HUES6 (cell line): ENCODE results near the gene FMNL2.

Experiments used
- H3K27ac ChIP-seq: 2 replicates; pipeline ENCODE4 v1.7.0; 2013; ENCODE audit warnings: low read depth, mild to moderate bottlenecking, low read length, inconsistent platforms
- H3K27me3 ChIP-seq: 2 replicates; pipeline ENCODE4 v1.6.1; 2013; ENCODE audit warnings: low read length; ENCODE audit not compliant: control insufficient read depth, insufficient read depth
- H3K36me3 ChIP-seq: 2 replicates; pipeline ENCODE4 v1.6.1; 2013; ENCODE audit warnings: low read length; ENCODE audit not compliant: control insufficient read depth, insufficient read depth
- H3K4me1 ChIP-seq: 2 replicates; pipeline ENCODE4 v1.6.1; 2013; ENCODE audit warnings: low read length; ENCODE audit not compliant: control insufficient read depth, insufficient read depth
- H3K4me3 ChIP-seq: 2 replicates; pipeline ENCODE4 v1.5.1; 2013; ENCODE audit warnings: low read depth, low read length
- H3K9ac ChIP-seq: one replicate; pipeline ENCODE4 v1.6.1; 2013; ENCODE audit warnings: mild to moderate bottlenecking, low read length
- H3K9me3 ChIP-seq: 2 replicates; pipeline ENCODE4 v1.6.1; 2013; ENCODE audit warnings: low read depth, low read length; ENCODE audit not compliant: control insufficient read depth, insufficient read depth

Gene FMNL2

DNA sequence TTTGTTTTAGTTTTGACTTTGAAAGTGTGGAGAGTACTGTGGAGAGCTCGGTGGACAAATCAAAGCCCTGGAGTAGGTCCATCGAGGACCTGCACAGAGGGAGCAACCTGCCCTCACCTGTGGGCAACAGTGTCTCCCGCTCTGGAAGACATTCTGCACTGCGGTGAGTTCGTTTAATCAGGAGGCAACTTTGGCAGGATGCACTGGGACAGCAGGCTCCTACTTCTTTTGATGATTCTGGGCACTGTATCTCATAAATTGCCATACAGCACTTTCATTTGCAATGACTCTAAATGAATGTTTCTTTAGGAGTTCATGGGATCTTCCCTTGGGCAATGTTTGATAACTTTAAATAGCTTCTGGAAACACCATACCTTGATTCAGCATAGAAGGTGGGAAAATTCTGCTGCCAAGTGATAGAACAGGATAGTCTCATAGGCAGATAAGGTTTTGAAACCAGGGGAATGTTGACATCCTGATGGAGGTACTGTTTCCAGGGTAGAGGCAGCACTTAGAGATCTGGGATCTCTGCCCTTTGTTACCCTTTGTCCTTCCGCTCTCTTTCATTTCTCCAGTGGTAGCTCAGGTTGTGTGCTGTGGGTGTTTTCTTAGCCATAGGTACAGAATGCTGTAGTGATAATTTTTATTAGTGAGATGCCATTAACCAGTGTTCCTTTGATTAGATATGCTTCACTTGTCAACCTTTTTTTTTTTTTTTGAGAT lies 226.1 kb downstream of the FMNL2 start:
- H3K4me3 ChIP-seq, result no peak overlapping the region
- no peak overlapping the region for H3K27ac ChIP-seq
- H3K36me3 ChIP-seq, result peaks cover 20% of the 10 kb centered on the region
- H3K4me1 ChIP-seq, result no peaks in the 10 kb centered on the region
- no peaks in the 10 kb centered on the region for H3K27me3 ChIP-seq
- H3K9ac ChIP-seq, result no peak overlapping the region
- no peaks in the 10 kb centered on the region for H3K9me3 ChIP-seq

DNA sequence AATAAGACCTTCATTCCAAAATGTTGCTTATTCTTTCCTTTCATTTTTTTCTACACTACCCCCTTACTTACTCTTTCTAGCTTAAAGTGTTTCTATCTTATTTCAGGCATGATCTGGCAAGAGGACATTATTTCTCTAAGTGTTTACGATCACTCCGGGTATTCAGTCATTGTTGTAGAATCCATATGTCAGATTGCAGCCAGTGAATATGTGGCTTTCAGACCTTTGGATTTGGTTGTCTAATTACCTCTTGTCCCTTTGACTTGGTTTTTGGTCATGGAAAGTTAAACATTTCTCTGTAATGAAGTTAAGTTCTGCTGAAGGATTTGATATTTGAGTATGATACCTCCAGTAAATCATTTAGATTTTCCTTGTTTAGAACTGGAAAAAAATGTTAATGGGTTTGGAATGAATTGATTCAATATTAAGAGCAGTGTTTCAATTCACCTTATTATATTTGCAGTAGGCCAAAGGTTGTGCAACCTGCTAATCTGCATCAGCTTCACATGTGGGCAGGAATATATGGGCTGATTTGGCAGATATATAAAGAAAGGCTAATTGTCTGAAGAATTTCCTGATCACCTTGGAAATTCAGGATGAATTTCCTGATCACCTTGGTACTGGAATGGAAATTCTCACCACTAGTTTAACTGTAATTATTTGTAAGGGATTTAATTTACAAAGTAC lies 227.4 kb downstream of the FMNL2 start:
- Histone ChIP-seq H3K27ac (no peak overlapping the region), H3K4me3 (no peak overlapping the region), H3K9ac (no peak overlapping the region), H3K27me3 (no peaks in the 10 kb centered on the region), H3K36me3 (peaks cover 20% of the 10 kb centered on the region), H3K4me1 (no peaks in the 10 kb centered on the region), H3K9me3 (no peaks in the 10 kb centered on the region)

DNA sequence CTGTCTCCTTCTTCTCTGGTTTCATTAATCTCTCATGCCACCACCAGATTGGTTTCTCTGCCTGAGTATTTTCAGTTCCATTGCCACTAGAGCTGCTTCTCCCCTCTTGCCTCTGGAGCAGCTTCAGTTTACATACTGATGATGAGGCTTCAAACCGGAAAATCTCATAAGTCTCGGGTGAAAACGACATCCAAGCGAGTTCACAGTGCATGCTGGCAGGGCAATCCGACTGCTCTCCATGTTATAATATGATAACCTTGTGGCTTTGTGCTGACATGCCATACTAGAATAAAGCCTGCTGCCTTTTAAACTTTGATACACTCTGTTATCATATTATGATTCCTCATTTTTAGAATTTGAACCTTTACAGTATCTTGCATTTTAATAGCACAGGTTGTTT lies 228.8 kb downstream of the FMNL2 start:
- H3K27ac ChIP-seq, result no peak overlapping the region
- no peaks in the 10 kb centered on the region for H3K27me3 ChIP-seq
- peaks cover 18% of the 10 kb centered on the region for H3K36me3 ChIP-seq
- H3K4me3 ChIP-seq, result no peak overlapping the region
- H3K9me3 ChIP-seq, result no peaks in the 10 kb centered on the region
- H3K9ac ChIP-seq, result no peak overlapping the region
- no peaks in the 10 kb centered on the region for H3K4me1 ChIP-seq

DNA sequence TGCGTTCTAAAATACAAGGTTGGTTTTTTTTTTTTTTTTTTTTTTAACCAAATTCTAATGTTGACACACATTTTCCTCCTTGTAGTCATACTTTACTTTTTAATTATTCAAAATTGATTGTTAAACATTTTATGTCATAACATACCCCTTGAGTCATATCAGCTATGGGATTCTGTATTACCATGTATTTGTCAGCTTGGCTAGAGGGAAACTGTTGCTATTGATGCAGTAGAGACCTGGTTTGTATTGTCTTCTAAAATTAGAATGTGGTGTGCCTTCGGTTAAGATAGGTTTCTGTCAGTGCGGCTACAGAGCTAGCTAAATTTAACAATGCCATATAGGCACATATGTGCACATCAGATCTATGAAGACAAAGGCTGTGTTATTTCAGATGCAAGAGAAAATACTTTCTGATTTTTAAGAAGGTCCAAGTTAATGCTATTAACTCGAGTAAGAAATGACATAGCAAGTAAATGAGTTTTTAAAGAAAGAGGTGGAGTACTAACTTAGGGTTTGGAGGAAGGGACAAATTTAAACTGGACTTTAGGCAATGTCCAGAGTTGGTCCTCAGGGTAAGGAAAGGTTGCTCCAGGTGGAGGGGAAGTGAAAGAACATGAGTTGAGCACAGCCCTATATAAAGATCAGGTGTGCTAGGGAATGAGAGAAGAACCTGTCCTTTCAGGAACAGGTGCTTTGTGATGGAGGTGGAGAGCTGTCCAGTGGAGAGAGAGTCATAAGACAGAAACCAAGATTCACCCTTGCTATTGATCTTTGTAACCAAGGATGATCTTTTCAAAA lies 230.0 kb downstream of the FMNL2 start:
- H3K27me3 ChIP-seq, result no peaks in the 10 kb centered on the region
- no peak overlapping the region for H3K27ac ChIP-seq
- H3K9ac ChIP-seq, result no peak overlapping the region
- H3K4me3 ChIP-seq, result no peak overlapping the region
- H3K4me1 ChIP-seq, result no peaks in the 10 kb centered on the region
- peaks cover 14% of the 10 kb centered on the region for H3K36me3 ChIP-seq
- H3K9me3 ChIP-seq, result no peaks in the 10 kb centered on the region

DNA sequence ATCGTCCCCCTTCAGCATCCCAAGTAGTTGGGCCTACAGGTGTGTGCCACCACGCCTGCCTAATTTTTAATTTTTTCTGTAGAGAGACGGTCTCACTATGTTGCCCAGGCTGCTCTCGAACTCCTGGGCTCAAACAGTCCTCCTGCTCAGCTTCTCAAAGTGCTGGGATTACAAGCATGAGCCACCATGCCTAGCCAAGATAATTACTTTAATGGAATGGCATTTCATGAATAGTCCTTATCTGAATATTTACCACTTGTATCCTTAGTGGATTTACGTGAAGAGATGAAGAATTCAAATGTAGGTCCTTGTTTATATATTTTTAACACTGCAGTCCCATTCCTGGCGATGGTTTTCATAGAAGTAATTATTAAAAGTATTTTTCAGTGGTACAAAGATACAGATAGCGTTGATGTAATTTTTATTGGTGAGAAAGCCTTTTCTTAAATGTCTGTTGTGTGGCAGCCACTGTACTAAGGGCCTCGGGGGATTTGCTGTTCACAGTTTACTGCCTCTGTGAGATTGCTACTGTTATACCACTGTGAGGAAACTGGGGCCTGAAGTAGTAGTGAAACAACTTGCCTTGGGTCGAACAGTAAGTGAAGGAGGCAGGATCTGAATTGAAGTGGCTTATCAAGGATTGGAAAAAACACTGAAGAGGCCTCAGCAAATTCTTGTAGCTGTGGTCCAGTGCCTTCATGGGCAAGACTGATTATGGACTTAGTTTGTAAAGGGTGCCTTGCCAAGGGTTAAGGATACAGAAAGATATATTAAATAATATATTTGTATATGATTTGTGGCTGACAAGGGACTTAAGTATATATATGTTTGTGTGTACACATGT lies 231.1 kb downstream of the FMNL2 start:
- H3K27me3 ChIP-seq, result no peaks in the 10 kb centered on the region
- H3K36me3 ChIP-seq, result peaks cover 8% of the 10 kb centered on the region
- no peak overlapping the region for H3K4me3 ChIP-seq
- no peaks in the 10 kb centered on the region for H3K4me1 ChIP-seq
- no peak overlapping the region for H3K9ac ChIP-seq
- no peaks in the 10 kb centered on the region for H3K9me3 ChIP-seq
- H3K27ac ChIP-seq, result no peak overlapping the region

DNA sequence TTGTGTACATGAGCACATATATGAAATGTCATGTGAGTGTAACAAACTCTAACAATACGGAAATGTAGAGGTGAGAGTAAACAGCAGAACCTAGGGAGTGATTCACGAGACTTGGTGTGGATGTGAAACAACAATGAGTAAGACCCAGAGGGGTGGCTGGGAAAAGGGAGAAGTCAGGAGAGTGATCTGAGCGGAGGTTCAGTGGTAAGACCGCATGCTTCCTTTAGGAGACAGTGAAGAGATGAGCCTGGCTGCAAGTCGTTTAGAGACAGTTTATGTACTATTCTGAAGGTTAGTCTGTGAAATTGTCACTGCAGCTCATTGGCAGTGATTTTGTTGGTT lies 231.7 kb downstream of the FMNL2 start:
- Histone ChIP-seq H3K4me1 (no peaks in the 10 kb centered on the region), H3K4me3 (no peak overlapping the region), H3K36me3 (peaks cover 6% of the 10 kb centered on the region; the same call in 1 of the 2 replicates), H3K27me3 (no peaks in the 10 kb centered on the region), H3K27ac (no peak overlapping the region), H3K9me3 (no peaks in the 10 kb centered on the region), H3K9ac (no peak overlapping the region)

DNA sequence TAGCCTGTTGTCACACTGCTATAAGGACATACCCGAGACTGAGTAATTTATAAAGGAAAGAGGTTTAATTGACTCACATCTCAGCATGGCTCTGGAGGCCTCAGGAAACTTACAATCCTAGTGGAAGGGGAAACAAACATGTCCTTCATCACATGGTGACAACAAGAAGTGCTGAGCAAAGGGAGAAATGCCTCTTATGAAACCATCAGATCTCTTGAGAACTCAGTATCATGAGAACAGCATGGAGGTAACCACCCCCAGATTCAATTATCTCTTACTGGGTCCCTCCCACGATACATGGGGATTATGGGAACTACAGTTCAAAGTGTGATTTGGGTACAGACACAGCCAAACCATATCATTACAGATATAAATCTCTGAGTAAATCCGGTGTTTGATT lies 233.6 kb downstream of the FMNL2 start:
- Histone ChIP-seq H3K9ac (no peak overlapping the region), H3K27ac (no peak overlapping the region), H3K27me3 (no peaks in the 10 kb centered on the region), H3K36me3 (peaks cover 4% of the 10 kb centered on the region; the same call in 1 of the 2 replicates), H3K4me3 (no peak overlapping the region), H3K9me3 (no peaks in the 10 kb centered on the region), H3K4me1 (peaks cover 4% of the 10 kb centered on the region; the same call in 1 of the 2 replicates)

DNA sequence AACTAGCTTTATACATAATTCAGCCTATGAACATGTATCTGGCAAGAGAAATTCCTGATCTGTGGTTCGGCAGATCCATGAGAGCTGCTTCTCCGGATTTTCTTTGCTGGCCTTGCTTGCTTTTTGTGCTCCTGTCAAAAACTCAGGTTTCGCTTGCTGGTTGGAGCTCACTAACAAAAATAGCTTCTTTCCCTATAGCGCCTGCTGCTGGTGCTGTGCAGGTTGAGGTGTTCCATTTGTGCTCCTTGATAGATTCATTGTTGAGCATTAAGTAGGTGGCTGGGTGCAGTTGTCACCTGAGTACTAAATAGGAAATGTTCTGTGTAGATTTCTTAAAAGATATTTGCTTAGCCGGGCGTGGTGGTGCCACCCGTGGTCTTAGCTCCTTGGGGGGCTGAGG lies 234.2 kb downstream of the FMNL2 start:
- no peaks in the 10 kb centered on the region for H3K9me3 ChIP-seq
- H3K4me1 ChIP-seq, result peaks cover 4% of the 10 kb centered on the region; the same call in 1 of the 2 replicates
- no peak overlapping the region for H3K9ac ChIP-seq
- no peak overlapping the region for H3K27ac ChIP-seq
- H3K36me3 ChIP-seq, result no peaks in the 10 kb centered on the region
- no peak overlapping the region for H3K4me3 ChIP-seq
- H3K27me3 ChIP-seq, result no peaks in the 10 kb centered on the region

DNA sequence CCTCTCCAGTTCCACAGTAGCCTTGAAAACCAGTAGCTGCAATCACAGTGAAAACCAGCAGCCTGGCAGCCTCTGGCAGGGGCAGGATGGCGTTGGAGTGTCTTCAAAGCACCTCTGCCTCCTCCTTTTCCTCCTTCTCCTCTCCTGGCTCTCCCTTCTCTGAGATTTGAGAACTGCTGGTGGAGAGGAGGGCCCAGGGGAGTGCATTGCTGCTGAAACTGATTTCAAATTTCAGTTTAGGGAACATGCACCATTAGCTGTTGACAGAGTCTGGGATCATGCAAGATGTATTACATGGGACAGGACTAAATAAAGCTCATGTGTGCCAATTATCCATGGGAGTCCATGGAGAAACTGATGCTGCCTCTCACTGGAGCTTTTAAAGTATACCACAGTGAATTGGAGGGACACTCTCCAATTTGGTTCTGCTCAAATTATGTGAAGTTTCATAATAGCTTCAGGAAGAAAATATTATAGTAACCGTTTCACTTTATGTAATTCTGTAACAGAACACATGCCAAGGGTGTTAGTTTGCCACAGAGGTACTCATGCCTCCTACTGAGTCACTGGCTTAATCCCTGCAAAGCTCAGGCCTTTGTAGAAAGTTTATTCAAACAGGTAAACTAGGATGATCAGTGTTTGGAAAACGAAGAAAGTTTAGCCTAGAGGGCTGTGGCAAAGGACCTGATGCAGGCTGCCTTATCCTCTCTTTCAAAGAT lies 236.2 kb downstream of the FMNL2 start:
- Histone ChIP-seq H3K9ac (no peak overlapping the region), H3K27ac (no peak overlapping the region), H3K27me3 (no peaks in the 10 kb centered on the region), H3K4me3 (no peak overlapping the region), H3K4me1 (peaks cover 4% of the 10 kb centered on the region; the same call in 1 of the 2 replicates), H3K36me3 (no peaks in the 10 kb centered on the region), H3K9me3 (no peaks in the 10 kb centered on the region)

DNA sequence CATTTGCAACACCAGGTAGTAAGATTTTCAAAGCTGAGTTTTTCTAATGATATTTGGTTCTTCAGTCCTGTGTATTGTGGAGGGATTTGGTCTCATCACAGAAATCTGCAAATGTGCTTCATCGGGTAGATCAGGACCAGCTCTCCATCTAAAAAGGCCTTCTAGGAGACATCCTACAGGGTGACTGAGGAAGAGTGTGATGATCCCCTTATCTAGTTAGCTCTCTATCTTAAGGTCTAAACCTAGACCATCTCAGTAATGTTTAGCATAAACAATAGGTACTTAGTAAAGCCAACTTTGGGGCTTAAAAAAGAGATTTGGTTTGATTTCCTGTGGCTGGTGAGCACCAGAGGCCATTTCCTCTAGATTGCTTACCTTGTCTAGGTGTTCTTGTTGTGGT lies 237.1 kb downstream of the FMNL2 start:
- no peak overlapping the region for H3K27ac ChIP-seq
- H3K9ac ChIP-seq, result no peak overlapping the region
- no peaks in the 10 kb centered on the region for H3K9me3 ChIP-seq
- H3K4me3 ChIP-seq, result no peak overlapping the region
- H3K27me3 ChIP-seq, result no peaks in the 10 kb centered on the region
- H3K36me3 ChIP-seq, result no peaks in the 10 kb centered on the region
- peaks cover 10% of the 10 kb centered on the region for H3K4me1 ChIP-seq
